DMS114 treated with DMSO at 0.1 percent for 48 hours (cell line): ENCODE measurements around the gene CHMP3.

Experiments used
- DNase-seq: peaks from one replicate; lab custom pipeline; 2025; ENCODE audit not compliant: unreplicated experiment; lab: John Stamatoyannopoulos, UW

Gene CHMP3

GRCh38 chr2:86471637-86472036, 91.6 kb downstream of the CHMP3 start:
- DNase-seq: no peak

- no peak for DNase-seq
Observed at GRCh38 chr2:86470890-86471289, 92.4 kb downstream of the CHMP3 start.

- no peak for DNase-seq
Observed at GRCh38 chr2:86468162-86469033, 94.8 kb downstream of the CHMP3 start.

- no peak for DNase-seq
Observed at GRCh38 chr2:86466306-86466705, 96.9 kb downstream of the CHMP3 start.

- no peak for DNase-seq
Observed at GRCh38 chr2:86464652-86465051, 98.6 kb downstream of the CHMP3 start.

- DNase-seq: no peak
Observed at GRCh38 chr2:86461042-86461743, 102.0 kb downstream of the CHMP3 start.

- DNase-seq: no peak
Observed at GRCh38 chr2:86455181-86455580, 108.1 kb downstream of the CHMP3 start.

GRCh38 chr2:86454238-86454637, 109.0 kb downstream of the CHMP3 start:
- DNase-seq: no peak

GRCh38 chr2:86453836-86454235, 109.4 kb downstream of the CHMP3 start:
- no peak for DNase-seq
